Skeletal muscle cell (primary cell): ENCODE data around the gene ZFAND4.
"Not testable (repeated sequence)": the region's sequence is repeated elsewhere in the genome, so short reads cannot be mapped to it uniquely, and the experiment has no call there.

Experiments used
- DNase-seq: peaks from one replicate; pipeline ENCODE4 v3.0.0-alpha.2; 2010; ENCODE audit warnings: low read depth
- H3K4me3 ChIP-seq: 2 replicates; pipeline ENCODE4 v1.5.1; 2011; ENCODE audit warnings: low read depth, mild to moderate bottlenecking, control low read depth, low read length, moderate library complexity

Gene ZFAND4

DNA sequence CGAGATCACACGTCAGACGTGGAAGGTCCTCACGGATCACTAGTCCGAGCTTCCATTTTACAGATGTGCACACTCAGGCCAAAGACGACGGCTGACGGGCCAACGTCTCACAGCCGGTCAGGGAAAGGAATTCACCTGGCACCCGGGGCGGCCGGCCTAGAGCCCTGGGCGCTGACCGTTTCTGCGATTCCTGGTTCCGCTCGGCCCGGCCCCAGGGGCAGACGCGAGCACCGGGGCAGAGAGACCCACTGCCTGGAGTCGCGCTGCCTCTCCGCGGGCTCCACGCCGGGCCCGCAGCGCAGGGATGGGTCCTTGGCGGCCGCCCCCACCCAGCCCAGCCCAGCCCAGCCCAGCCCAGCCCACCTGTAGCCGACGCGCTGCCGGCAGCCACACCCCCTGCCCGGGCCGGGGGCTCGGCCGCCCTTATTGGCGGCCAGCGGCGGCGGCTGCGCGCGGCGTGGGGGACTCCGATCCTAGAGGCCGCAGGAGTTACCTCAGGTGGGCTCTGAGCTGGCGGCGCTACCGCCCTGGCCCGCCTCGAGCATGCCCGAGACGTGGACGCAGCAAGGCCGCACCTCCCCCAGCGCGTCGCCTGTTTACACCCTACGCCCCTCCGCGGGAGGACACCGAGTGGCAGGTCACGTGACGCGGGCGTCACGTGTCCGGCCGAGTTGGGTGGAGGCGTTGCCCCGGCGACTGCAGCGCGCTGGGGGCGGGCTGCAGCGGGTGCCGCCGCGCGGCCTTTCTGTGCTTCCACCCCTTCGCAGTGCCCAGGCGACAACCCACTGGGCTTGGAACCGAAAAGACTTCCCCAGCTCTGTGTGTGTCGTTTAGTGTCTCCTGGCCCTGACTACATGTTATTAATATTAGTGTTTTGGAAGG is 78.1 kb downstream of the ZFAND4 start:
- DNase-seq = peak; percentile 86
- H3K4me3 ChIP-seq = peak overlapping the region; percentile 89

DNA sequence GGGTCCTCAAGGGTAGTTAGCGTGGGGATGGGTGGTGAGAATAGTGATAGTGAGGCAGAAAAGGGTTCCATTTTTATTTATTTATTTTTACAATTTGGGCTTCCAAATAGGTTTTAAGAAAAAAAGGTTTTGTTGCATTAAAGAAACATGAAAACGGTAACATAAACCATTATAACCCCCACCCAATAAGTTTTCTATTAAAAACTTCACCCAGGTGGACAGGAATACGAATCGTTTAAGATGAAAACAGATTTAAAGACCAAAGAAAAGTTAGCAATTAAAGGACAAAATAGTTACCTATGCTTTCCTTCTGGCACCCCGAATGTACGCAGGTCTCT is 78.7 kb downstream of the ZFAND4 start:
- no peak for DNase-seq
- peak overlapping the region; percentile 89 for H3K4me3 ChIP-seq

DNA sequence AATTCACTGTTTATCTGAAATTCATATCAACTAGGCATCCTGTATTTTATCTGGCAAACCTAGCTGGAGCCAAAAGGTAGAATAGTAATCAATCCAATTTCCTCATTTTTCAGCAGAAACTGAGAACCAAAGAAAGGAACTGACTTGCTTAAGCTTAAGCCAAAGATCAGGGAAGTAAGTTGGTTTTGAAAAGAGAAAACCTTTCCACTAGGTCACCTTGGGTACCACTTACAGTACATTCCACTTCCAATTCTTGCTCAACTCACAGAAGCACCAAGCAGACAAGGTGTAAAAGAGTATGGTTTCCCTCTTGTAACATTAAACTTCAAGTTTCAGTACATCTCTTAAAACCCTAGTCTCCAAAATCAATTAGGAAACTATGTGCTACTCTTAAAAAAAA is 79.6 kb downstream of the ZFAND4 start:
- DNase-seq = no peak
- no peak overlapping the region for H3K4me3 ChIP-seq

DNA sequence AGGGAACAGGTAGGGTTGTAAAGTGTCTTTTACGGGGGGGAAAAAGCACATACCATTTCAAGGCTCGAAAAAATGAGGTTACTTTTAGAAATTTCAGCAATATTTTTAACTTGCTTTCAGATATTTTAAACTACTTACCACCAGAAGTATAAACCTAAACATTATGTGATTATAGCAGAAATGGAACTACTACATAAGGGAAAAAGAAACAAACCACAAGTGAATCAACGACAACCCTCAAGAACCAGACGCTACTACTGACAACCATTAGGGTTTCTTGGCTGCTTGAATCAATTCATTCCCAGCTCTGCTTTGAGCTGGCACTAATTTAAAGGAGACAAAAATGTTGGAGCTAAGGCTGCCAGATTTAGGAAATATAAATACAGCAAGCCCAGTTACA is 80.1 kb downstream of the ZFAND4 start:
- no peak for DNase-seq
- H3K4me3 ChIP-seq = no peak overlapping the region

DNA sequence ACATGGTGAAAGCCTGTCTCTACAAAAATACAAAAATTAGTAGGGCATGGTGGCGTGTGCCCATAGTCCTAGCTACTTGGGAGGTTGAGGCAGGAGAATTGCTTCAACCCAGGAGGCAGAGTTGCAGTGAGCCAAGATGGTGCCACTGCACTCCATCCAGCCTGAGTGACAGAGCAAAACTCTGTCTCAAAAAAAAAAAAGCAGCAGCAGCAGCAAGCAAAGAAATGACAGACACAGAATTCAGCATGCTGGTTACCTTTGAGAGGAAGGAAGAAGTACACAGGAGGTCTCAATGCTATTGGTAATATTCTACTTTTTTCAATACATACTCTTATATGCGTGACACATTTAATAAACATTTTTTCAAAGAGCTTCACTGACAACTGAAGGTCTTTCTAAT is 81.3 kb downstream of the ZFAND4 start:
- no peak overlapping the region for H3K4me3 ChIP-seq
- no peak for DNase-seq

DNA sequence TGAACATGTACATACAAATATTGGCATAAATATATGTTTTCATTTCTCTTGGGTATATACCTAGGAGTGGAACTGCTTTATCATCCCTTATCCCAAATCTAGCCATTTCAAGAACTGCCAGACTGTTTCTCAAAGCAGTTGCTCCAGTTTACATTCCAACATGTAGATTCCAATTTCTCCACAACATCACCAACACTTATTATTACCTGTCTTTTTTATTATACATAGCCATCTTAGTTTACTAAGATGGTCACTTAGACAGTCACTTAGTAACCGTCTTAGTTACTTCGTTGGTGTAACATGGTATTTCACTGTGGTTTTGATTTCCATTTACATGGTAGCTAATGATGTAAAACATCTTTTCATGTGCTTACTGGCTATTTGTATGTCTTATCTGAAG is 82.7 kb downstream of the ZFAND4 start:
- H3K4me3 ChIP-seq = no peak overlapping the region
- DNase-seq = no peak

DNA sequence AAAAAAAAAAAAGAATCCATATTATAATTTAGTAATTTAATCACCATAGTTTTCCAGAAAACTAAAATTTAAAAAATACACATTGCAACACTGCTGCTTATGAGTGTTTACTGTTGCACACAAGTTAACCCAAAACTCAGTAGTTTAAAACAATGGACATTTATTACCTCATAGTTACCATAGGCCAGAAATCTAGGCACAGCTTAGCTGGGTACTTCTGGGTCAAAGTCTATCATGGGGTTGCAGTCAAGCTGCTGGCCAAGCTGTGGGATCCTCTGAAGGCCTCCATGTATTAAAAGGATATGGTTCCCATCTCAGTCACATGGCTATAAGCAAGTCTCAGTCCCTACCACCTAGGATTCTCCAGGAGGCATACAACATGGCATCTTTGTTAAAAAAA is 83.6 kb downstream of the ZFAND4 start:
- no peak overlapping the region for H3K4me3 ChIP-seq
- DNase-seq = no peak

DNA sequence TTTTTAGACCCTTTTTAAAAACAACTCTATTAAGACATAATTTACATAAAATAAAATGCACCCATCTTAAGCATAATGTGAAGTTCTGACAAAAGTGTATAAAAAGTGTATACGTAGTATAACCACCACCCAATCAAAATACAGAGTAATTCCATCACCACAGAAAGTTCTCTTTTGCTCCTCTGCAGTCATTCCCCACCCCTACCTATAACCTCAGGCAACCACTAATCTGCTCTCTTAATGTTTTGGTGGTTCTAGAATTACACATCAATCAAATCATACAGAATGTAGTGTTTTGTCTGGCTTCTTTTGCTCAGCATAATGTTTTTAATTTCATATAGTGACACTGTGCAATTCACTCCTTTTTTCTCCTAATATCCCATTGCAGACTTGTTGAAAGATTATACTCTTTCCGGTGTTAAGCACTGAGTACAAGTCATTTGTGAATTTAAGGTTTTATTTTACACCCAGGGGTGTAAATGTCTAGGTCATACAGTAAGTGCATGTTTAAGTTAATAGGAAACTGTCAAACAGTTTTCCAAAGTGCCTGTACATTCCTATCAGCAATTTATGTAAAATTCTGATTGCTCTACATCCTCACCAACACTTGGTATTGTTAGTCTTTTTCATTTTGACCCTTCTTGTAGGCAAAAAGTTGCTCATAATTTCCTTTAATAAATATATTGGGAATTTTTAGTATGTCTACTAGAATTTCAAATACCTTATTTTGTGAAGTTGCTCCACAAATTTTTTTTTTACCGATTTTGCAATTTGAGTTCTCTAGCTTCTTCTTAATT is 86.3 kb downstream of the ZFAND4 start:
- H3K4me3 ChIP-seq = no peak overlapping the region
- DNase-seq = no peak

DNA sequence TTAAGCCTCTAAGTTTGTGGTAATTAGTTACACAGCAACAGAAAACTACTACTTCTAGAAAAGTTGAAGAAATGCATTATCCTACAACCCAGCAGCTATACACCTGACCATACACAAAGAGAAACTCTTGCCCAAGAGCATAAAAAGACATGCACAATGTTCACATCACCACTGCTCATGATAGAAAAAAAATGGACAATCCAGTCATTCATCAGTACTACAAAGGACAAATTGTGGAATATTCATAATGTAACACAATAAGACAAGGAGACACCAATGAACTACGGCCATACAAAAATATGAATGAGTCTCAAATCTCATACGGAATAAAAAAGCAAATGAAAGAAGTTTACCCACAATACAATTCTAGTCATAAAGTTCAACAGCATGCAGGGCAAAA is 87.4 kb downstream of the ZFAND4 start:
- DNase-seq = no peak
- no peak overlapping the region for H3K4me3 ChIP-seq

DNA sequence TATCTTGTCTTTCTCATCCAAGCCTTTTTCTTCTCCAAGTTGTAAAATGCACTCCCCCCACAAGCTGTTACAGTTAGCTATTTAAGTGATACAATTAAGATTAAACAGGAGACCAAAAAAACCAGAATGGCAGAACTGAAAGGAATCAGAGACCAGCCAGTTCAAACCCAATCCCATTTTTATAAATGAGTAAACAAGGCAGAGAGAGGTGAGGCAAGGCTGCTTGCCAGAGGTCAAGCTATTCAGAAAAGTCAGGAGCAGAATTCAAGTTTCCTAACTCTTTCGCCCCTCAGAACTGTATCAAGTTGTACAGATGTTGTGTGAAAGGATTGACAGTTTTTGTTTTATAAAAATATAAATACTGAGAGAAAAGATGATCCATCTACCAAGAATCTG is 90.2 kb downstream of the ZFAND4 start:
- no peak overlapping the region for H3K4me3 ChIP-seq
- no peak for DNase-seq

DNA sequence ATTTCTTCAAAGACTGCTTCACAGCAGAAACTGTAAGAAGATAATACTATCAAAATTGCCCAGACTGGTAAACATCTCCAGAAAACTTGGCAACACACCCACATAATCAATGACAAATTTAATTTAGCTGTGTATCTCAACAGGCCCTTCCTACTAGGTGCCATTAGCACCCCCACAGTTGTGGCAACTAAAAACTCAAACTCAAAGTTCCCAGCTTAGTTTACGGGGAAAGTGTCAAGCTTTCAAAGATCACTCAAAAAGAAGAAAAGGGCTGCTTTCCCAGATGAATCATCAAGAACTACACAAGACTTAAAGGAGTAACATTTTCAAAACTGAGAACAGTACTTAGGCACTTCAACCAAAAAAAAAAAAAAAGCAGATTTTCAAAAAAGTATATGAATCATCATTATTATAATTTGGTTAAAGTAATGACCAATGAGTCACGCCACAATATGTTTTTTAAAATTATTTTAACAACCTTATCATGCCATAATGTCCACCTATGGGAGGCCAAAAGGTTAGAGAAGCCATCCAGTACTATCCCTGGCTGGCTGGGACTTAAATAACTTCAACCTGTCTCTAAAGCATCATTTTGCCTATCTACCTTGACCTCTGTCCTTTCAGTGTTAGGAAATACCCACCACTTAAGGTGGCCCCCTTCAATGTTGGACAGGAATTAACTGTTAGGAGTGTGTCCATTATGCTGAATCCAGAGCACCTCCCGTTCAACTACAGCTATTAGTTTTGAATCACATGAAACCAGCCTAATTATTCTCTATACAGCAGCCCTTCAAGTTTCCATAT is 90.8 kb downstream of the ZFAND4 start:
- no peak overlapping the region for H3K4me3 ChIP-seq
- no peak for DNase-seq

DNA sequence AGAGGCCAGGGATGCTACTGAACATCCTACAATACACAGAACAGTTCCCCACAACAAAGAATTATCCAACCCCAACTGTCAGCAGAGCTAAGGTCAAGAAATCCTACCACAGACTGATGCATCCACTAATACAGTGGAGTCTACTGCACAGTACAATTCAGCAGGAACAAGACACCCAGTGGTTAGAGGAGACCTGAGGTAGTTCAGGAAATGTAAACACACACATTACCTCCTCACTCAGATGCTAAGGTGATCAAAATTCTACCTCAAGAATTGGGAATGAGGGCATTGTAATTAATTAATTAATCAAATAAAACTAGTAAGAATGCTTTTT is 91.4 kb downstream of the ZFAND4 start:
- no peak overlapping the region for H3K4me3 ChIP-seq
- DNase-seq = no peak

DNA sequence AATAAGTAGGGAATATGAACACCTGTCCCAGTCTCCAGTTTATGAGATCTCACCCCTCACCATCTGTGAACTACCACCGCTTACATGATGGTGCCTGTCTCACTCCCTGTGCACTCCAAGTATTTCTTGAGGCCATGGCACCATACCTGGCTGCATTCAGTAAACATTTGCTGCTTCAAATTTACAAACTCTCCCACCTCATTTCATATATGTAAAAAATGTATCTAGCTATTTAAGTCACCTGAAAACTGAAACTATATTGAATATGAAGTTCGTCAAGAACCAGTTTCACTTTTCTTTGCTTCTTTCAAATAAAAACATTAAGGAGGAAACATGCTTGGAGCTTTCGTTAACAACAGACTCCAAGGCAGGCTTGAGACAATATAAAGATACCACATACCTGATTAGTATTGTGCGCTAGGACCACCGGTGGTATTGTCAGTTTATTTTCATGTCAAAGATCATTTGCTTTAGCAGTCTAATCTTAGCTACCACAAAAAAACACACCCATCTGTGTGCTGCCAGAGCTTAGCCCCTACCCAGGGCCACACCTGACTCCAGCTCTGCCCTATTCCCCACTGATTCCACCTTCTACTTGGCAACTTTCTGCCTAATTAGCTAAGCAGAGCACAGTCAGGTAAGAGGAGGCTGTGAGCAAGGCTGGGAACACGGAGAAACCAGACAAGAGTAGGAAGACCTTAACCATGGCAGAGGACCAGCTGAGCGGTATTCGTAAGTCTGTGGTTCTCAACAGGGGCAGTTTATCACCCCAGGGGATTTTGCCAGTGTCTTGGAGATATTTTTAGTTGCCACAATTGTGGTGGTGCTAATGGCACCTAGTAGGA is 92.0 kb downstream of the ZFAND4 start:
- no peak for DNase-seq
- no peak overlapping the region for H3K4me3 ChIP-seq

DNA sequence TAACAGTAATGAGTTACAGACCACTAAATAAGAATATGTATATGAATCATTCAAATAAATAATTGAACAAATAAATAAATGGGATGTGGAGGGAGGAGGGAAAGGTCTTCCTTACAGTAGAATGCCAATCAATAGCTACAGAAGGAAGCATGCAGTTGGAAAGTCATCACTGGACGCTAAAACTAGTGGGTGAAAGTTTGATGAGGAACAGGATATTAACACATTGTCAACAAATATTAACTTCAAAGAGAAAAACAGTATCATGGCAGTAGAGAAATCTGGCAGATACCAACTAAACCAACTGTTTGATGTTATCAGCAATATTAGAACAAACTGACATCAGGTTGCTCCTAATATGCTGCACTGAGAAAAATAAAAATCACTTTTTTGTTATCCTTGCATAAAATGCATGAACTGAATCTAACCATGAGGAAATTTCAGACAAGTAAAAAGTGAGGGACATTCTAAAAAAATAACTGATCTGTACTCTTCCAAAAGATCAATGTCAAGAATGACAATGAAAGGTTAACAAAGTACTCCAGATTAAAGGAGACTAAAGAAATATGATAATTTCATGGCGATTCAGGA is 94.1 kb downstream of the ZFAND4 start:
- no peak for DNase-seq
- no peak overlapping the region for H3K4me3 ChIP-seq

DNA sequence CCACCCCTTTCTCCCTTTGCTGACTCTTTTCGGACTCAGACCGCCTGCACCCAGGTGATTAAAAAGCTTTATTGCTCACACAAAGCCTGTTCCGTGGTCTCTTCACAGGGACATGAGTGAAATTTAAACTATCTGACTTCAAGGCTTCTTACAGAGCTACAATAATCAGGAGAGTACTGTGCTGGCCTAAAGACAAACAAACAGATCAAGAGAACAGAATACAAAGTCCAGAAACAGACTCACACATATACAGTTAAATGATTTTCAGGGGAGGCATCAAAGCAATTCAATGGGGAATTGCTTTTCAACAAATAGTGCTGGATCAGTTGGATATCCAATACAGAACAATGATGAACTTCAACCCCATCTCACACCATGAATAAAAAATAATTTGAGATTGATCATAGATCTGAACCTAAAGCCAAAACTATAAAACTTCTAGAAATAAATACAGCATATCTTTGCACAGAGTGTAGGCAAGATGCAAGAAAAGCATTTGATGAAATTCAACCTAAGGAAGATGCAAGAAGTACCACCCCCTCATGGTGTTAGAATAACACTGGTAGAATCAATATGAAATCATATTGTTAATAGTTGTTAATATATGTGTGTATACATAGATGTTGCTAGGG is 96.5 kb downstream of the ZFAND4 start:
- DNase-seq = no peak
- H3K4me3 ChIP-seq = no peak overlapping the region

DNA sequence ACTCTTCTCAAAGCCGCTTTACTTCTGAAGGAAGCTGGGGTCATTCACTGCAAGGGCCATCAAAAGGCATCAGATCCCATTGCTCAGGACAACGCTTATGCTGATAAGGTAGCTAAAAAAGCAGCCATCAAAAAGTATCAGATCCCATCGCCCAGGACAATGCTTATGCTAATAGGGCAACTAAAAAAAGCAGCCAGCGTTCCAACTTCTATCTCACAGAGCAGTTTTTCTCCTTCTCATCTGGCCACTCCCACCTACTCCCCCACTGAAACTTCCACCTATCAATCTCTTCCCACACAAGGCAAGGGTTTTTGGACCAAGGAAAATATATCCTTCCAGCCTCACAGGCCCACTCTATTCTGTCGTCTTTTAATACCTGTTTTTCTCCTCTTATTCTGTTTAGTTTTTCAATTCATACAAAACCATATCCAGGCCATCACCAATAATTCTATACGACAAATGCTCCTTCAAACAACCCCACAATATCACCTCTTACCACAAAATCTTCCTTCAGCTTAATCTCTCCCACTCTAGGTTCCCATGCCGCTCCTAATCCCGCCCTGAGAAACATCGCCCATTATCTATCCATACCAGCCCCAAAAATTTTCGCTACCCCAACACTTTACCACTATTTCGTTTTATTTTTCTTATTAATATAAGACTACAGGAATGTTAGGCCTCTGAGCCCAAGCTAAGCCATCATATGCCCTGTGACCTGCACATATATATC is 97.4 kb downstream of the ZFAND4 start:
- not testable (repeated sequence) for DNase-seq, H3K4me3 ChIP-seq

DNA sequence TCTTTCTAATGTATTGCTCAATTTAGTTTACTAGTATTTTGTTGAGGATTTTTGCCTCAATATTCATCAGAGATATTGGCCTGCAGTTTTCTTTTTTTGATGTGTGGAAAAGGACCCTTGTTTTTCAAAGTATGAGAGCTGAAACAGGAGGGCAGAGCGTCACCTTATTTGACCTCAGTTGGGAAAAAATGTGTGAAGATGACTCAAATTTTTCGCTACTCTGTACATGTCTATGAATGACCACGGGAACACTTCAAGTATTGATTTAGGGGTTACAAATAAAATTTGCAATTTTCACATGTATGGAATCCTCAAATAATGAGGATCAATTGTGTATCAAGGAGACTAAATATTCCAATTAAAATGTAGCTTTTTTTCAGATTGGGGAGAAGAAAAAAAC is 103.1 kb downstream of the ZFAND4 start:
- H3K4me3 ChIP-seq = no peak overlapping the region
- DNase-seq = no peak

DNA sequence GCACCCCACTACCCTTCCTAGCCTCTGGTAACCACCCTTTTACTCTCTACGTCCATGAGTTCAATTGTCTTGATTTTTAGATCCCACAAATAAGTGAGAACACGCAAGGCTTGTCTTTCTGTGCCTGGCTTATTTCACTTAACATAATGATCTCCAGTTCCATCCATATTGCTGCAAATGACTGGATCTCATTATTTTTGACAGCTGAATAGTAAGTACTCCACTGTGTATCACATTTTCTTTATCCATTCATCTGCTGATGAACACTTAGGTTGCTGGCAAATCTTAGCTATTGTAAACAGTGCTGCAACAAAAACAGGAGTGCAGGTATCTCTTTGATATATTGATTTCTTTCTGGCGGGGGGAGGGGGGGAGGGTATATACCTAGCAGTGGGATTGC is 106.2 kb downstream of the ZFAND4 start:
- no peak overlapping the region for H3K4me3 ChIP-seq
- DNase-seq = no peak
